MCF 10A (cell line): Measurements from ENCODE around the gene TAOK1. TPM values are rescaled to one million over a fixed set of nuclear protein-coding genes. Genes with fewer than 3 reads are reported as not detected.

Source experiments
- BruUV-seq: library from RNA; stranded (reverse); fragments of 400-500 nt; replicated peaks from 2 replicates; lab custom pipeline; 2021; lab: Mats Ljungman, UMichigan
- CTCF ChIA-PET: fragments of 300-600 bp; sonication (Branson Sonifier 250); formaldehyde crosslinking; extraction: SDS; loops from one replicate; lab custom pipeline; 2021; ENCODE audit warnings: antibody characterized with exemption, inconsistent platforms; lab: Yijun Ruan, JAX
- POLR2A ChIA-PET: fragments of 300-600, 350-650 bp; sonication (Branson Sonifier 250); formaldehyde crosslinking; extraction: SDS; loops from one replicate; lab custom pipeline; 2020; ENCODE audit warnings: antibody characterized with exemption, inconsistent platforms; lab: Yijun Ruan, JAX
- DNase-seq: peaks from one replicate; pipeline ENCODE4 v3.0.0-alpha.2; 2018; ENCODE audit not compliant: unreplicated experiment
- H3K27ac Mint-ChIP-seq: one replicate; pipeline ENCODE4 v1.8.0; 2022; ENCODE audit warnings: mild to moderate bottlenecking, low read depth, mixed read lengths; ENCODE audit not compliant: unreplicated experiment
- H3K27me3 Mint-ChIP-seq: one replicate; pipeline ENCODE4 v1.8.0; 2022; ENCODE audit warnings: mixed read lengths; ENCODE audit not compliant: insufficient read depth, unreplicated experiment
- H3K36me3 Mint-ChIP-seq: one replicate; pipeline ENCODE4 v1.8.0; 2022; ENCODE audit warnings: mild to moderate bottlenecking, moderate library complexity, mixed read lengths; ENCODE audit not compliant: insufficient read depth, unreplicated experiment
- H3K4me1 Mint-ChIP-seq: one replicate; pipeline ENCODE4 v1.8.0; 2022; ENCODE audit warnings: mixed read lengths; ENCODE audit not compliant: insufficient read depth, unreplicated experiment
- H3K4me3 Mint-ChIP-seq: one replicate; pipeline ENCODE4 v1.8.0; 2022; ENCODE audit warnings: mild to moderate bottlenecking, moderate library complexity, mixed read lengths; ENCODE audit not compliant: unreplicated experiment
- H3K9me3 Mint-ChIP-seq: one replicate; pipeline ENCODE4 v1.8.0; 2022; ENCODE audit warnings: mixed read lengths; ENCODE audit not compliant: unreplicated experiment
- CTCF ChIP-seq: fragments of 200-600 bp; IDR thresholded peaks from one replicate; pipeline ENCODE4 v1.8.0; 2022; ENCODE audit warnings: antibody characterized with exemption, mild to moderate bottlenecking; ENCODE audit not compliant: unreplicated experiment
- intact Hi-C: fragments of 100-400 bp; cut with micrococcal nuclease; formaldehyde crosslinking; loops from 2 replicates; pipeline ENCODE4 v1.14.1; 2022
- total RNA-seq: library from RNA; stranded (reverse); gene quantifications from 2 replicates; pipeline ENCODE4 v1.2.3, GENCODE V29; 2022

The TAOK1 gene
- total RNA-seq, 1 experiment from 2014 or later = 68.7 TPM

- no peak overlapping the region for H3K4me3 Mint-ChIP-seq
- TF ChIP-seq CTCF = no peak
- H3K4me1 Mint-ChIP-seq = peaks cover 12% of the 10 kb centered on the region
- intact Hi-C loops = no loop called here
- ChIA-PET POLR2A (no interaction called here), CTCF (interaction anchor here (0.6 kb wide), 1 partner anchor 68 kb away, joined by 3 read pairs; no protein-coding TSS in a partner anchor)
- no peak for DNase-seq
- no TSS peak for BruUV-seq
- H3K27ac Mint-ChIP-seq = no peak overlapping the region
- no peaks in the 10 kb centered on the region for H3K27me3 Mint-ChIP-seq
- no peaks in the 10 kb centered on the region for H3K36me3 Mint-ChIP-seq
- H3K9me3 Mint-ChIP-seq = no peaks in the 10 kb centered on the region
Observed at GRCh38 chr17:29430275-29430674, 40.1 kb downstream of the TAOK1 start.

- intact Hi-C loops = no loop called here
- Mint-ChIP-seq H3K27ac (no peak overlapping the region), H3K27me3 (no peaks in the 10 kb centered on the region), H3K4me3 (no peak overlapping the region), H3K9me3 (no peaks in the 10 kb centered on the region), H3K4me1 (peaks cover 7% of the 10 kb centered on the region), H3K36me3 (no peaks in the 10 kb centered on the region)
- no peak for DNase-seq
- ChIA-PET CTCF (interaction anchor here (0.7 kb wide), 1 partner anchor 670 kb away, joined by 3 read pairs; no protein-coding TSS in a partner anchor), POLR2A (interaction anchor here (0.7 kb wide), 1 partner anchor 16 kb away, joined by 3 read pairs; no protein-coding TSS in a partner anchor)
- no TSS peak for BruUV-seq
- no peak for TF ChIP-seq CTCF
Observed at GRCh38 chr17:29433541-29433940, 43.4 kb downstream of the TAOK1 start.

GRCh38 chr17:29434550-29434949, 44.4 kb downstream of the TAOK1 start:
- no TSS peak for BruUV-seq

GRCh38 chr17:29442451-29442850, 52.3 kb downstream of the TAOK1 start:
- Mint-ChIP-seq H3K4me3 (no peak overlapping the region), H3K27me3 (no peaks in the 10 kb centered on the region), H3K9me3 (no peaks in the 10 kb centered on the region), H3K36me3 (peaks cover 16% of the 10 kb centered on the region), H3K4me1 (peaks cover 20% of the 10 kb centered on the region), H3K27ac (no peak overlapping the region)
- CTCF ChIA-PET = no interaction called here
- no peak for TF ChIP-seq CTCF
- no TSS peak for BruUV-seq
- DNase-seq = no peak
- intact Hi-C loops = loop anchor here (10.0 kb wide), 1 partner anchor 48 kb away; the partner anchor contains the start of gene TAOK1
- POLR2A ChIA-PET = no interaction called here

More at GRCh38 chr17:29434550-29434949, 44.4 kb downstream of the TAOK1 start:
- DNase-seq = no peak
- CTCF ChIA-PET = interaction anchor here (0.7 kb wide), 1 partner anchor 45 kb away, joined by 3 read pairs; no protein-coding TSS in a partner anchor
- Mint-ChIP-seq H3K27ac (no peak overlapping the region), H3K36me3 (no peaks in the 10 kb centered on the region), H3K4me1 (peaks cover 7% of the 10 kb centered on the region), H3K9me3 (no peaks in the 10 kb centered on the region), H3K27me3 (no peaks in the 10 kb centered on the region), H3K4me3 (no peak overlapping the region)
- intact Hi-C loops = no loop called here
- POLR2A ChIA-PET = interaction anchor here (1.9 kb wide), 1 partner anchor 10 kb away, joined by 6 read pairs; no protein-coding TSS in a partner anchor
- TF ChIP-seq CTCF = no peak
